Trophoblast cell (in vitro differentiated cells and primary cell): ENCODE data around the gene RIT1.

Experiments used
- DNase-seq, 2 donors: peaks; one replicate each; pipeline ENCODE4 v3.0.0-alpha.2; 2016
- H2AFZ ChIP-seq: 2 replicates; pipeline ENCODE4 v1.6.1; 2013; ENCODE audit warnings: low read length, moderate library complexity, mild to moderate bottlenecking; ENCODE audit not compliant: insufficient read depth, poor library complexity
- H2AK5ac ChIP-seq: 2 replicates; pipeline ENCODE4 v1.6.1; 2013; ENCODE audit warnings: mild to moderate bottlenecking, low read length
- H2BK120ac ChIP-seq: 2 replicates; pipeline ENCODE4 v1.6.1; 2013; ENCODE audit warnings: low read length, mild to moderate bottlenecking, moderate library complexity; ENCODE audit not compliant: insufficient read depth, poor library complexity
- H2BK12ac ChIP-seq: 2 replicates; pipeline ENCODE4 v1.6.1; 2013; ENCODE audit warnings: mild to moderate bottlenecking, low read length, moderate library complexity
- H2BK5ac ChIP-seq: 2 replicates; pipeline ENCODE4 v1.6.1; 2013; ENCODE audit warnings: low read length, low read depth, moderate library complexity, mild to moderate bottlenecking; ENCODE audit not compliant: poor library complexity
- H3K14ac ChIP-seq: 2 replicates; pipeline ENCODE4 v1.6.1; 2013; ENCODE audit warnings: mild to moderate bottlenecking, low read length
- H3K18ac ChIP-seq: 2 replicates; pipeline ENCODE4 v1.6.1; 2013; ENCODE audit warnings: mild to moderate bottlenecking, low read length
- H3K23ac ChIP-seq: 2 replicates; pipeline ENCODE4 v1.6.1; 2013; ENCODE audit warnings: low read length
- H3K27ac ChIP-seq: 2 replicates; pipeline ENCODE4 v1.5.1; 2013; ENCODE audit warnings: low read depth, mild to moderate bottlenecking, inconsistent platforms, low read length, moderate library complexity
- H3K27me3 ChIP-seq: 2 replicates; pipeline ENCODE4 v1.6.1; 2013; ENCODE audit warnings: inconsistent platforms, mild to moderate bottlenecking, low read length, moderate library complexity; ENCODE audit not compliant: insufficient read depth
- H3K36me3 ChIP-seq, 2 experiments: 1 replicate in 1 of 2; 2 replicates in 1 of 2; pipeline ENCODE4 v1.6.1; 2013; ENCODE audit warnings: low read length in 2 of 2, mild to moderate bottlenecking in 2 of 2, moderate library complexity in 1 of 2; ENCODE audit not compliant: insufficient read depth in 2 of 2, control insufficient read depth in 1 of 2
- H3K4ac ChIP-seq: 2 replicates; pipeline ENCODE4 v1.6.1; 2013; ENCODE audit warnings: low read depth, mild to moderate bottlenecking, low read length, moderate library complexity
- H3K4me1 ChIP-seq, 2 experiments: 1 replicate in 1 of 2; 2 replicates in 1 of 2; pipeline ENCODE4 v1.6.1; 2013; ENCODE audit warnings: low read length in 2 of 2, mild to moderate bottlenecking in 2 of 2, moderate library complexity in 1 of 2; ENCODE audit not compliant: insufficient read depth in 2 of 2, control insufficient read depth in 1 of 2
- H3K4me2 ChIP-seq: 2 replicates; pipeline ENCODE4 v1.6.1; 2013; ENCODE audit warnings: inconsistent platforms, mild to moderate bottlenecking, low read length, moderate library complexity
- H3K4me3 ChIP-seq: 2 replicates; pipeline ENCODE4 v1.5.1; 2013; ENCODE audit warnings: mild to moderate bottlenecking, low read depth, low read length, inconsistent platforms
- H3K79me1 ChIP-seq: one replicate; pipeline ENCODE4 v1.6.1; 2013; ENCODE audit warnings: low read length
- H3K79me2 ChIP-seq: 2 replicates; pipeline ENCODE4 v1.6.1; 2013; ENCODE audit warnings: low read length, mild to moderate bottlenecking; ENCODE audit not compliant: control insufficient read depth, insufficient read depth, poor library complexity
- H3K9ac ChIP-seq: 2 replicates; pipeline ENCODE4 v1.6.1; 2013; ENCODE audit warnings: mild to moderate bottlenecking, low read length
- H3K9me3 ChIP-seq: 2 replicates; pipeline ENCODE4 v1.6.1; 2013; ENCODE audit warnings: low read depth, mild to moderate bottlenecking, control low read depth, inconsistent platforms, low read length; ENCODE audit not compliant: insufficient read depth
- H4K12ac ChIP-seq: 2 replicates; pipeline ENCODE4 v1.6.1; 2013; ENCODE audit warnings: low read depth, mild to moderate bottlenecking, low read length, moderate library complexity
- H4K8ac ChIP-seq: 2 replicates; pipeline ENCODE4 v1.6.1; 2013; ENCODE audit warnings: low read depth, mild to moderate bottlenecking, low read length, moderate library complexity
- H4K91ac ChIP-seq: one replicate; pipeline ENCODE4 v1.6.1; 2013; ENCODE audit warnings: low read depth, mild to moderate bottlenecking, low read length, moderate library complexity
- WGBS: extraction: QIAGEN DNeasy Blood & Tissue Kit; methylation state at CpG from one replicate; pipeline ENCODE4 v1.1.7; 2013; ENCODE audit warnings: missing lambda C conversion rate; ENCODE audit not compliant: insufficient read length, insufficient coverage; ENCODE audit errors: extremely low coverage; 5-methylcytosine and 5-hydroxymethylcytosine counted together

RIT1 gene

DNA sequence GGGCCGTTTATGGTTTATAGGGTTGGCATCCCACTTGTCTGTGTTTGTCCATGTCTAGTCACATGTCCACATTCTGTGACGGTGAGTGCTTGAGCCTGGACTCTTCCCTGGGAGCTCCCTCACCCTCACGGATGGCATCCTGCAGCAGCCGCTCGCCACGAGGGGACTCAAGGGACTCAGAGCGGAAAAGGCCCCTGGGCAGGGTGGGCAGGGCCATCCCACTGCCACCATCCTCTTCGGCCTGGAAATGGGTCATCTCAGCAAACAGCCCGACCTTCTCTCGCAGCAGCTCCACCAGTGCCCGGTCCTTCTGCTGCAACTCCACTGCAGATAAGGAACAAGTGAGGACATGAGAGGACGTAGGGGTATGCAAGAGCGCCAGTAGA lies 41.3 kb upstream of the RIT1 start:
- no peak overlapping the region for H2AK5ac ChIP-seq
- no peak overlapping the region for H3K4me2 ChIP-seq
- H2BK12ac ChIP-seq = no peak overlapping the region
- no peak overlapping the region for H4K8ac ChIP-seq
- H3K27me3 ChIP-seq = no peaks in the 10 kb centered on the region
- no peak overlapping the region for H3K27ac ChIP-seq
- H3K4ac ChIP-seq = no peak overlapping the region
- H4K12ac ChIP-seq = no peak overlapping the region
- no CpG with 5 or more reads among the region's 13 CpGs for WGBS
- no peak for DNase-seq
- no peak overlapping the region for H2AFZ ChIP-seq
- H3K23ac ChIP-seq = no peak overlapping the region
- H3K79me2 ChIP-seq = no peaks in the 10 kb centered on the region
- peaks cover 2% of the 10 kb centered on the region for H3K9me3 ChIP-seq
- no peak overlapping the region for H4K91ac ChIP-seq
- no peaks in the 10 kb centered on the region for H3K79me1 ChIP-seq
- no peak overlapping the region for H2BK120ac ChIP-seq
- no peak overlapping the region for H3K14ac ChIP-seq
- no peaks in the 10 kb centered on the region for H3K4me1 ChIP-seq
- no peak overlapping the region for H3K18ac ChIP-seq
- no peak overlapping the region for H2BK5ac ChIP-seq
- peaks cover 61 to 69% of the 10 kb centered on the region in 2 experiments for H3K36me3 ChIP-seq
- no peak overlapping the region for H3K4me3 ChIP-seq
- no peak overlapping the region for H3K9ac ChIP-seq

DNA sequence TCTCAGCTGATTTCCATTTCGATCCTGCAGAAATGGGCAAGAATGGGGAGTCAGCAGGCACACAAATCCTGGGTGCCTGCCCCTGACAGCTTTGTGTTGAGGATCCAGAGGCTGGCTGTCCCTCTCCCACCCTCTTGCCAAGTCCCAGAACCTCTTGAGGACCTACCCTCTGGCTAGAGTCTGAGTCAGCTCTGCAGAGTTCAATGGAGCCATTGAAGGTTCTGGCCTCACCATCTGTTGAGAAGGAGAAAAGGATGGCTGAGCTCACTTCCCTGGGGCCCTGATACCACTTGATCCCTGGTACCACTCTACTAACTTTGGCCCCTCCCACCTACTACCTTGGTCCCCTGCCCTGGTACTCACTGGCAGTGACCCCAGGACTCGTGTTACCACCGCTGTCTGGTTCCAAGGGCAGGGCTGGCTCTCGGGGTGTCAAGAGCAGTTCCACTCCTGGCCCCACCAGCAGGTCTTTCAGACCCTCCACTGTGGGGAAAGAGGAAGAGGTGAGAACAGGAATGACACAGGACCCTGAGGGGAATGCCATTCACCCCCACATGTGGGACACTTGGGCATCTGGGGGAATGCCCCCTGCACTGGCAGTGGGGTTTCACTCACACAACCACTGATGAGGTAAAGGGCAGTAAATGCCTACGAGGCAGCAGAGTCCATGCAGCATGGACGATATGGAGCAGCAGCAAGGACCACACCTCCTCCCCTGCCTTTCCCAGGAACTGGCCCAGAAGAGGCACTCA lies 40.8 kb upstream of the RIT1 start:
- Histone ChIP-seq H3K4me1 (no peaks in the 10 kb centered on the region), H3K18ac (no peak overlapping the region), H3K23ac (no peak overlapping the region), H2BK12ac (no peak overlapping the region), H3K4me2 (no peak overlapping the region), H3K4me3 (no peak overlapping the region), H3K27ac (no peak overlapping the region), H3K9me3 (peaks cover 2% of the 10 kb centered on the region), H2BK120ac (no peak overlapping the region), H2AFZ (no peak overlapping the region), H3K36me3 (peaks cover 64 to 70% of the 10 kb centered on the region in 2 experiments), H4K12ac (no peak overlapping the region), H2AK5ac (no peak overlapping the region), H4K91ac (no peak overlapping the region), H3K4ac (no peak overlapping the region), H3K14ac (no peak overlapping the region), H3K9ac (no peak overlapping the region), H4K8ac (no peak overlapping the region), H2BK5ac (no peak overlapping the region), H3K79me2 (no peaks in the 10 kb centered on the region), H3K27me3 (no peaks in the 10 kb centered on the region), H3K79me1 (no peaks in the 10 kb centered on the region)
- WGBS = no CpG with 5 or more reads among the region's 6 CpGs
- DNase-seq = no peak

DNA sequence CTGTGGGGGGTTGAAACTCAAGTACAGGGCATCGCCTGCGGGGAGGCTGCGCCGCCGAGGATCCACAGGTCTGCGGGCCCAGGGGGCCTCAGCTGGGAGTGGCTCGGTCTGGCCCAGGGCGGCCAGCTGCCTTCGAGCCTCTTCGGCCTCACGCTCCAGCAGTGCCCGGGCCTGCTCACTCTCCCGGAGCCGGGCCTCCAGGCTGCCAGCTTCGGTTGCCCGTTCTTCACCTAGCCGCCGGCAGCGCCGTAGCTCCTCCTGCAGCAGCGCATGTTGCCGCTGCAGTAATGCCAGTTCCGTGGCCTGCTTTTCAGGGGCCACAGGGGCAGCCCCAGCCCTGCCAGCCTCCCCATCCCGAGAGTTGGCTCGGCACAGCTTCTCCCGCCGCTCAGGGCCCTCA lies 39.7 kb upstream of the RIT1 start:
- no peak overlapping the region for H3K4me2 ChIP-seq
- no peaks in the 10 kb centered on the region for H3K79me2 ChIP-seq
- no peak overlapping the region for H3K18ac ChIP-seq
- no peak overlapping the region for H4K8ac ChIP-seq
- no peaks in the 10 kb centered on the region for H3K27me3 ChIP-seq
- WGBS = no CpG with 5 or more reads among the region's 27 CpGs
- H3K27ac ChIP-seq = no peak overlapping the region
- no peak overlapping the region for H3K4me3 ChIP-seq
- H2BK120ac ChIP-seq = no peak overlapping the region
- no peaks in the 10 kb centered on the region for H3K4me1 ChIP-seq
- no peak overlapping the region for H3K14ac ChIP-seq
- DNase-seq = no peak
- H4K12ac ChIP-seq = no peak overlapping the region
- H3K79me1 ChIP-seq = no peaks in the 10 kb centered on the region
- H3K23ac ChIP-seq = no peak overlapping the region
- H4K91ac ChIP-seq = no peak overlapping the region
- peaks cover 2% of the 10 kb centered on the region for H3K9me3 ChIP-seq
- no peak overlapping the region for H3K9ac ChIP-seq
- H3K36me3 ChIP-seq = peaks cover 62 to 74% of the 10 kb centered on the region in 2 experiments
- no peak overlapping the region for H2BK5ac ChIP-seq
- no peak overlapping the region for H2AFZ ChIP-seq
- no peak overlapping the region for H3K4ac ChIP-seq
- H2BK12ac ChIP-seq = no peak overlapping the region
- H2AK5ac ChIP-seq = no peak overlapping the region

DNA sequence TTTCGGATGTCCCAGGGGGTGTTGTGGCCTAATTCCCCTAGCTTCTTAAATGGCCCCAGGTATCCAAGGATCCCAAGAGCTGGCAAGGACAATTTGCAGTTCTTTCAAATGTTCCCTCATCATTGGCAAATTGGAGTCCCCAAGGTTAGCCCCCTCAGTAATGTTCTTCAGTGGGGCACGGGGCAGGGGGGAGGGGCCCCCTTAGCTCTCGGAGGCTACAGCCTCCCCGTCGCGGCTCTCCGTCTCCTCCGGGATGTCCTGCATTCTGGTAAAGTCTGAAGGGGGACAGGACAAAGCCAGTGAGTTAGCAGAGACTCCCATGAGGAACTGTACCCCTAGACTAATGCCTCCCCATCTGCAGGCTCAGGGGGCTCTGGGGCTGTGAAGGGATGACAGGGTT lies 36.6 kb upstream of the RIT1 start:
- no peak overlapping the region for H2AFZ ChIP-seq
- no peak overlapping the region for H2BK12ac ChIP-seq
- no peak overlapping the region for H4K12ac ChIP-seq

More for the DNA sequence above, 36.6 kb upstream of the RIT1 start:
- Histone ChIP-seq H3K27me3 (no peaks in the 10 kb centered on the region), H3K18ac (no peak overlapping the region), H2BK5ac (no peak overlapping the region), H4K8ac (no peak overlapping the region), H2BK120ac (no peak overlapping the region), H3K9me3 (peaks cover 2% of the 10 kb centered on the region), H3K27ac (no peak overlapping the region), H3K14ac (no peak overlapping the region), H3K9ac (no peak overlapping the region), H3K4me2 (no peak overlapping the region), H4K91ac (no peak overlapping the region), H3K4me1 (no peaks in the 10 kb centered on the region), H3K4ac (no peak overlapping the region), H2AK5ac (no peak overlapping the region), H3K4me3 (no peak overlapping the region), H3K79me2 (no peaks in the 10 kb centered on the region), H3K36me3 (peaks cover 50 to 56% of the 10 kb centered on the region in 2 experiments), H3K23ac (no peak overlapping the region), H3K79me1 (no peaks in the 10 kb centered on the region)
- no CpG with 5 or more reads among the region's 8 CpGs for WGBS
- no peak for DNase-seq
